ENCODE results near the gene AP5Z1.
A peak's percentile ranks its signal among the peaks of the same experiment; 100 is the strongest.

AP5Z1 gene

GRCh38 chr7:4747013-4747412 is 28.4 kb upstream of the AP5Z1 start:
- DNase-seq, result no peak

- DNase-seq, result no peak
These were observed 27.7 kb upstream of the AP5Z1 start for GRCh38 chr7:4747746-4748145.

- DNase-seq, result no peak
These were observed 27.2 kb upstream of the AP5Z1 start for GRCh38 chr7:4748231-4748681.

- DNase-seq, result no peak
These were observed 26.1 kb upstream of the AP5Z1 start for GRCh38 chr7:4749363-4749762.

GRCh38 chr7:4749798-4750197 is 25.6 kb upstream of the AP5Z1 start:
- no peak for DNase-seq

GRCh38 chr7:4751398-4751947 is 23.9 kb upstream of the AP5Z1 start:
- DNase-seq, result no peak

- peak; percentile 84 for DNase-seq
These were observed 21.6 kb upstream of the AP5Z1 start for GRCh38 chr7:4753598-4754432.

GRCh38 chr7:4754433-4755010 is 20.9 kb upstream of the AP5Z1 start:
- no peak for DNase-seq

- no peak for DNase-seq
These were observed 20.4 kb upstream of the AP5Z1 start for GRCh38 chr7:4755045-4755444.

- DNase-seq, result no peak
These were observed 17.3 kb upstream of the AP5Z1 start for GRCh38 chr7:4758111-4758510.

GRCh38 chr7:4758791-4759190 is 16.6 kb upstream of the AP5Z1 start:
- no peak for DNase-seq

GRCh38 chr7:4759211-4759610 is 16.2 kb upstream of the AP5Z1 start:
- no peak for DNase-seq

- no peak for DNase-seq
These were observed 14.5 kb upstream of the AP5Z1 start for GRCh38 chr7:4760952-4761351.

GRCh38 chr7:4762121-4763055 is 13.0 kb upstream of the AP5Z1 start:
- no peak for DNase-seq

GRCh38 chr7:4763091-4763793 is 12.2 kb upstream of the AP5Z1 start:
- no peak for DNase-seq

- no peak for DNase-seq
These were observed 11.6 kb upstream of the AP5Z1 start for GRCh38 chr7:4763794-4764185.

GRCh38 chr7:4764402-4765007 is 10.9 kb upstream of the AP5Z1 start:
- no peak for DNase-seq

- no peak for DNase-seq
These were observed 9.5 kb upstream of the AP5Z1 start for GRCh38 chr7:4765776-4766490.

- no peak for DNase-seq
These were observed 8.5 kb upstream of the AP5Z1 start for GRCh38 chr7:4766666-4767519.
